Panc1 (cell line): Measurements from ENCODE around the gene OFD1.

Experiments
- CTCF ChIP-seq: fragments of 450-650 bp; IDR thresholded peaks from 2 replicates; pipeline ENCODE4 v1.5.1; 2017; ENCODE audit warnings: mild to moderate bottlenecking
- POLR2AphosphoS5 ChIP-seq: IDR thresholded peaks from 2 replicates; pipeline ENCODE4 v1.6.1; 2012; ENCODE audit warnings: mild to moderate bottlenecking, low read depth, low read length, moderate library complexity
- REST ChIP-seq, 2 experiments: IDR thresholded peaks; 2 replicates each; pipeline ENCODE4 v1.6.1; 2011 to 2012; ENCODE audit warnings: low read depth in 2 of 2, control low read depth in 1 of 2, low read length in 1 of 2, mild to moderate bottlenecking in 1 of 2, moderate library complexity in 1 of 2; ENCODE audit not compliant: insufficient read depth in 1 of 2
- SIN3A ChIP-seq: IDR thresholded peaks from 2 replicates; pipeline ENCODE4 v1.6.1; 2012; ENCODE audit warnings: low read depth, mild to moderate bottlenecking, low read length, moderate library complexity, borderline replicate concordance; ENCODE audit not compliant: insufficient read depth
- TCF7L2 ChIP-seq: IDR thresholded peaks from 2 replicates; pipeline ENCODE4 v1.6.1; 2011; ENCODE audit warnings: mild to moderate bottlenecking, low read depth, low read length, inconsistent platforms

GRCh38 chrX:13803116-13803515, 68.6 kb downstream of the OFD1 start:
- TF ChIP-seq CTCF (no peak), POLR2AphosphoS5 (no peak), SIN3A (no peak), REST (IDR thresholded peaks at IDR 0.05; ENCODE audit: insufficient read depth in 1 of 2, low read depth in 2 of 2, low read length in 1 of 2) (no peak), TCF7L2 (no peak)
